Measurements from ENCODE around the gene STX11.

The STX11 gene

DNA sequence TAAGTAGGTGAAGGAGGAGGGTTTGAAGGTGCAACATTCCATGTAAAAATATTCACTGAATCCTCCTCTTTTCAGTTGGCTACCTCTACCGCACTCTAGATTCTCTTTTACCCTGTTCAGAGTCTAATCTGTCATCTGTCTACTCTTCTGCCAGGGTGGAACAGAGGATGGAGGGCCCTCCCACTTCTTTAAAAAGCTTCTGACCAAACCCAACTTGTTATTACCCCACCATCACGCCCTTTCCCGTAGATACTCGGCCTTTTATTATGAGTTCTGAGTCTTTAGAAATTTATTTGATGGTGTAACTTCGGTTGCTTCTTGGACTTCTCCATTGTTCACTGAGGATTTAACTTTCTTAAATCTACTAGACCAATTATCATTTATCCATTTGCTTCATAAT lies 11.7 kb downstream of the STX11 start:
- DNase-seq (ENCODE audit: low read depth): no peak
- TF ChIP-seq, protein P1, sequence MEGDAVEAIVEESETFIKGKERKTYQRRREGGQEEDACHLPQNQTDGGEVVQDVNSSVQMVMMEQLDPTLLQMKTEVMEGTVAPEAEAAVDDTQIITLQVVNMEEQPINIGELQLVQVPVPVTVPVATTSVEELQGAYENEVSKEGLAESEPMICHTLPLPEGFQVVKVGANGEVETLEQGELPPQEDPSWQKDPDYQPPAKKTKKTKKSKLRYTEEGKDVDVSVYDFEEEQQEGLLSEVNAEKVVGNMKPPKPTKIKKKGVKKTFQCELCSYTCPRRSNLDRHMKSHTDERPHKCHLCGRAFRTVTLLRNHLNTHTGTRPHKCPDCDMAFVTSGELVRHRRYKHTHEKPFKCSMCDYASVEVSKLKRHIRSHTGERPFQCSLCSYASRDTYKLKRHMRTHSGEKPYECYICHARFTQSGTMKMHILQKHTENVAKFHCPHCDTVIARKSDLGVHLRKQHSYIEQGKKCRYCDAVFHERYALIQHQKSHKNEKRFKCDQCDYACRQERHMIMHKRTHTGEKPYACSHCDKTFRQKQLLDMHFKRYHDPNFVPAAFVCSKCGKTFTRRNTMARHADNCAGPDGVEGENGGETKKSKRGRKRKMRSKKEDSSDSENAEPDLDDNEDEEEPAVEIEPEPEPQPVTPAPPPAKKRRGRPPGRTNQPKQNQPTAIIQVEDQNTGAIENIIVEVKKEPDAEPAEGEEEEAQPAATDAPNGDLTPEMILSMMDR (IDR thresholded peaks at IDR 0.05; ENCODE audit: low read depth, low read length, missing control alignments): no peak
- H3K4me3 ChIP-seq (ENCODE audit: low read depth, low read length): no peak overlapping the region

DNA sequence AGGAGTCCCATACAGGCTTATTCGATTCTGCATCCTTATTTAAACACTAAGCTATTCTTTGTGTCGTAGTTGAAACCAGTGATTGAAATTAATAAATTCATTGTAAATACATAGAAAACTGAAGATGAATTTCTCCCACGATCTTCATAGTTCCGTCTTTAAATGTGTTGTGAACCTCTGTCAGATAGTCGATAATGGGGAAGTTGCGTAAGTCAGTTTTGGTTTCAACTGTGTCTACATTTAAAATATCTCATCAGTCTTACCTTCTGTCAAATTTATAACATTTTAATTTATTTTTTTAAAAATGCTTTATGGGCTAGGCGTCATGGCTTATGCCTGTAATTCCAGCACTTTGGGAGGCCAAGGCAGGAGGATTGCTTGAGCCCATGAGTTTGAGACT lies 12.7 kb downstream of the STX11 start:
- no peak for DNase-seq (ENCODE audit: low read depth)
- TF ChIP-seq, protein P1 (IDR thresholded peaks at IDR 0.05; ENCODE audit: low read depth, low read length, missing control alignments): no peak
- no peak overlapping the region for H3K4me3 ChIP-seq (ENCODE audit: low read depth, low read length)

DNA sequence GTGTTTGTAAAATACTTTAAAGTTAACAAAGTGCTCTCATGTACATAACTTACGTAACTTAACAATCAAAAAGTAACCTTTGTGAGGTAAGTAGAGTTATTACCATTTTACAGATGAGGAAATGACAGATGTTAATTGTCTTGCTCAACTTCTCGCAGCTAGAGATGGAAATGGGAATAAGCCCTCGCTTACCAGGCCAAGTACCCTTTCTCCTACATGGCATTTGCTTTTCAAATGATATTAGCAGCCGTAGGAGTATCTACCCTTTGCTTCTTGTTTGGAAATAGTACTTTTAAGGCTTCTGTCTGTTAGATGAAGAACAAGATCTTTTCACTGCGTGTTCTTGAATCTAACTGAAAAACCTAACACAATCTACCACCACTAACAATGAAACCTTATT lies 15.5 kb downstream of the STX11 start:
- DNase-seq (ENCODE audit: low read depth): no peak
- H3K4me3 ChIP-seq (ENCODE audit: low read depth, low read length): no peak overlapping the region
- TF ChIP-seq, protein P1 (IDR thresholded peaks at IDR 0.05; ENCODE audit: low read depth, low read length, missing control alignments): no peak

DNA sequence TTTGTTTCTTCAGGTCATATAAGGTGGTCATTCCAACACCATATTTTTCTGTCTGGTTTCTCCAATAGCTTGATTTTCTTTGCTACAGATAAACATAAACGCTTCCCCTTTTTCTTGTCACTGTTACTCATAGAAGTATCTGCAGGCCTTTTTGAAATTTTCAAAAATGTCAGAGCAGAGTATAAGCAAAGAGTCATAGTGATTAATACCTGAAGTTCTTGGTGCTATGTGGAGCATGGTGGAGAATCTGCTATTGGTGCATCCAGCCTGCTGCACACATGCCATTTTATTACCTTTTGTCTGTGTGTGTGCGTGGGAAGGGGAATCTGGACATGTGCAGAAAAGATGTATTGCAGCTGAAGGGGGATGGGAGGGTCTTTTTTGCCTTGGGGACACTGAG lies 19.7 kb downstream of the STX11 start:
- no peak overlapping the region for H3K4me3 ChIP-seq (ENCODE audit: low read depth, low read length)
- TF ChIP-seq, protein P1 (IDR thresholded peaks at IDR 0.05; ENCODE audit: low read depth, low read length, missing control alignments): no peak
- DNase-seq (ENCODE audit: low read depth): no peak

DNA sequence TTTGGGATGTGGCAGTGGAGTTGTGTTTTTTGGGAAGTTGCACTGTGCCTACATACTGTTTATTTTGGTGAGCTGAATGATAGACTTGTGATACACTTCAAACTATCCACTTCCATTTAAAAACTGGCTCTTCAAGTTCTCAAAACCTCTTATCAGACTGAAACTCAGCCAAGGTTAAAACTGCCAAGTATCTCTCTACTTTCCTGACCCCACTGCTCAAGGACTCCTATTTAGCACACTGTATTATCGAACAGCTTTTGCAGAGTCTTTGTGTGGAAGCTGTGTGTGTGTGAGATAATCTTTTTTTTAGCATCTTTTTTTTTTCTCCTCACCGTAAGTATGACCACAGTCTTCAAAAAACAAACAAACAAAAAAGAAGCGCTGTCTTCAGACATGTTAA lies 21.1 kb downstream of the STX11 start:
- no peak for DNase-seq (ENCODE audit: low read depth)
- no peak overlapping the region for H3K4me3 ChIP-seq (ENCODE audit: low read depth, low read length)
- TF ChIP-seq, protein P1 (IDR thresholded peaks at IDR 0.05; ENCODE audit: low read depth, low read length, missing control alignments): no peak

DNA sequence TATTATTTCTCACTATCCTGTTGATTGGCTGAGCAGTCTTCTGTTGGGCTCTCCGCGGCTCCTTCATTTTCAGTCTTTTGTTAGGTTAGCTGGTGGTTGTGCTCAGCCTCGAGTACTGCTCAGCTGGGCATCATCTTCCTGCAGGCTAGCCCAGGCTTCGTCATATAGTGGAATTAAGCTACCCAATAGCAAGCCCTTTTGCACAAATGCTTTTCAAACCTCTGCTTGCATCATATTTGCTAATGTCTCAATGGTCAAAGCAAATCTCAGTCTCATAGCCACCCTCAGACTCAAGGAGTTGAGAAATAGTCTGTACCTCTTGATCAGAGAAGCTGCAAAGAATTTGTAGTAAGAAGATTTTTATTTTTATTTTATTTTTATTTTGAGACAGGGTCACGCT lies 23.7 kb downstream of the STX11 start:
- TF ChIP-seq, protein P1 (IDR thresholded peaks at IDR 0.05; ENCODE audit: low read depth, low read length, missing control alignments): no peak
- no peak for DNase-seq (ENCODE audit: low read depth)
- H3K4me3 ChIP-seq (ENCODE audit: low read depth, low read length): no peak overlapping the region

DNA sequence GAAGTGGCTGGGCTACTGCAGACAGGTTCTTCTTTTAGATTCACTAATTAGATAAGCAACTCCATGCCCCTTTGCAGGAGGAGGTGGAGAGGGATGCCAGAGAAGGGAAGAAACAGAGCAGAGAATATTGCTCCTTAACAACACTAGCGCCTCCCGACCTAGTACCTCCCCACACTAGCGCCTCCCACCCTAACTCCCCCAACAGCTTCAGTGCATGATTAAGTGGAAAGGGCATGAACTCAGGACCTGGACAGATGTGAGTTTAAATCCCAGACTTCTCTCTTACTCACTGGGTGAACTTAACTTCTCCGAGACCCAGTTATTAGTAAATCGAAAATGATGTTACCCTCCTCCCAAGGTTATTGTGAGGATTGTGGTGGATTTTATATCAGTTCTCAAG lies 25.7 kb downstream of the STX11 start:
- H3K4me3 ChIP-seq (ENCODE audit: low read depth, low read length): no peak overlapping the region
- no peak for DNase-seq (ENCODE audit: low read depth)
- TF ChIP-seq, protein P1 (IDR thresholded peaks at IDR 0.05; ENCODE audit: low read depth, low read length, missing control alignments): no peak
